Thyroid gland (tissue), 4 donors: ENCODE data around the gene SLC35D3.

ENCODE experiments used
- CTCF ChIP-seq, 6 experiments: fragments of 200-600 bp in 3 of 6; fragments of 450-650 bp in 3 of 6; sonication (generic) in 3 of 6; IDR thresholded peaks; one replicate each; pipeline ENCODE4 v1.5.1; 2016 to 2019; ENCODE audit warnings: antibody characterized with exemption in 6 of 6, mild to moderate bottlenecking in 2 of 6, inconsistent platforms in 1 of 6, moderate library complexity in 1 of 6
- POLR2A ChIP-seq, 2 donors: fragments of 450-650 bp; IDR thresholded peaks; one replicate each; pipeline ENCODE4 v1.6.1; 2017; ENCODE audit warnings: antibody characterized with exemption in 2 of 2, mild to moderate bottlenecking in 2 of 2, moderate library complexity in 1 of 2

DNA sequence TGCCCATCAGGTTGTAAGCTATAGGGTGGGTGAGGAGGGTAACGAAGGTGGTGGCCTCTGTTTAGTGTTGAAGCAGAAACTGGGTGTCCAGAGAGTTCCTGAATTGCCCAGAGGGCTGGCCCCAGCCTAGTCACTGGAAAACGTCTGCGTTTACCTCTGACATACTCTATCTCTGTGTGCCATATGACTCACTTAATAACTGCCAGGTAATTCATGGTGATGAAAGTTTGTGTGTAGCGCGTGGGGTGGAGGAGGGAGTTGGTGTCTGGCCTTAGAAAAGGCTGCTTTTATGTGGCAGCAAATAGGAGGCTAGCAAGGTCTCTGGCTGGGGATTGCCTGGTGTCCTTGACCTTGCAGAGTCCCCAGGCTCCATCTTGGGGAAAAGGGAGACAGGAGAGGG lies 47.3 kb downstream of the SLC35D3 start:
- TF ChIP-seq CTCF (IDR thresholded peaks at IDR 0.05) (no peak), POLR2A (IDR thresholded peaks at IDR 0.05) (no peak)
